HG03575 (cell line): ENCODE results near the gene TIMM44.
A peak's percentile ranks its signal among the peaks of the same experiment; 100 is the strongest.
"Not testable (repeated sequence)": the region's sequence is repeated elsewhere in the genome, so short reads cannot be mapped to it uniquely, and the experiment has no call there.

Experiments used
- ATAC-seq: cut with Tn5 transposase; IDR thresholded peaks from one replicate; pipeline ENCODE4 v1.9.1; 2021; ENCODE audit not compliant: unreplicated experiment, insufficient number of reproducible peaks, low FRiP score; ENCODE audit errors: extremely low read depth

The TIMM44 gene

GRCh38 chr19:7908078-7908699, 35.3 kb downstream of the TIMM44 start:
- ATAC-seq, result no peak

GRCh38 chr19:7907544-7907943, 35.9 kb downstream of the TIMM44 start:
- ATAC-seq, result no peak

GRCh38 chr19:7907122-7907521, 36.3 kb downstream of the TIMM44 start:
- ATAC-seq, result no peak

GRCh38 chr19:7905859-7906258, 37.6 kb downstream of the TIMM44 start:
- no peak for ATAC-seq

- no peak for ATAC-seq
Measured at GRCh38 chr19:7905268-7905667, 38.2 kb downstream of the TIMM44 start.

GRCh38 chr19:7904074-7905020, 39.1 kb downstream of the TIMM44 start:
- ATAC-seq, result no peak

GRCh38 chr19:7903244-7904073, 40.0 kb downstream of the TIMM44 start, which contains the start of gene MAP2K7:
TSS of gene MAP2K7 (plus strand) at chr19:7903877. CDS start at chr19:7903945, 68 bp downstream.
- peak; percentile 68 for ATAC-seq

- ATAC-seq, result no peak
Measured at GRCh38 chr19:7902796-7903243, 40.6 kb downstream of the TIMM44 start.

GRCh38 chr19:7901337-7901736, 42.1 kb downstream of the TIMM44 start:
- no peak for ATAC-seq

GRCh38 chr19:7900931-7901330, 42.5 kb downstream of the TIMM44 start:
- ATAC-seq, result no peak

GRCh38 chr19:7900401-7900870, 43.0 kb downstream of the TIMM44 start:
- no peak for ATAC-seq

DNA sequence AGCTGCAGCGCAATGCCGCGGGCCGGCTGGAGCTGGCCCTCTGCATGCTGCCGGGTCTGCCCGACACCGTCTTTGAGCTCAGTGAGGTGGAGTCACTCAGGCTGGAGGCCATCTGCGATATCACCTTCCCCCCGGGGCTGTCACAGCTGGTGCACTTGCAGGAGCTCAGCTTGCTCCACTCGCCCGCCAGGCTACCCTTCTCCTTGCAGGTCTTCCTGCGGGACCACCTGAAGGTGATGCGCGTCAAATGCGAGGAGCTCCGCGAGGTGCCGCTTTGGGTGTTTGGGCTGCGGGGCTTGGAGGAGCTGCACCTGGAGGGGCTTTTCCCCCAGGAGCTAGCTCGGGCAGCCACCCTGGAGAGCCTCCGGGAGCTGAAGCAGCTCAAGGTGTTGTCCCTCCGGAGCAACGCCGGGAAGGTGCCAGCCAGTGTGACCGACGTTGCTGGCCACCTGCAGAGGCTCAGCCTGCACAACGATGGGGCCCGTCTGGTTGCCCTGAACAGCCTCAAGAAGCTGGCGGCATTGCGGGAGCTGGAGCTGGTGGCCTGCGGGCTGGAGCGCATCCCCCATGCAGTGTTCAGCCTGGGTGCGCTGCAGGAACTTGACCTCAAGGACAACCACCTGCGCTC, 43.6 kb downstream of the TIMM44 start:
- ATAC-seq, result no peak

DNA sequence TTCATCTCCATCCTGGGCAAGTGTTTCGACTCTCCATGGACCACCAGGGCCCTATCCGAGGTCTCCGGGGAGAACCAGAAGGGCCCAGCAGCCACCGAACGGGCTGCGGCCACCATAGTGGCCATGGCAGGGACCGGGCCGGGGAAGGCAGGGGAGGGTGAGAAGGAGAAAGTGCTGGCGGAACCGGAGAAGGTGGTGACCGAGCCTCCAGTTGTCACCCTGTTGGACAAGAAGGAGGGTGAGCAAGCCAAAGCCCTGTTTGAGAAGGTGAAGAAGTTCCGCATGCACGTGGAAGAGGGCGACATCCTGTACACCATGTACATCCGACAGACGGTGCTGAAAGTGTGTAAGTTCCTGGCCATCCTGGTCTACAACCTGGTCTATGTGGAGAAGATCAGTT, 44.5 kb downstream of the TIMM44 start:
- no peak for ATAC-seq

DNA sequence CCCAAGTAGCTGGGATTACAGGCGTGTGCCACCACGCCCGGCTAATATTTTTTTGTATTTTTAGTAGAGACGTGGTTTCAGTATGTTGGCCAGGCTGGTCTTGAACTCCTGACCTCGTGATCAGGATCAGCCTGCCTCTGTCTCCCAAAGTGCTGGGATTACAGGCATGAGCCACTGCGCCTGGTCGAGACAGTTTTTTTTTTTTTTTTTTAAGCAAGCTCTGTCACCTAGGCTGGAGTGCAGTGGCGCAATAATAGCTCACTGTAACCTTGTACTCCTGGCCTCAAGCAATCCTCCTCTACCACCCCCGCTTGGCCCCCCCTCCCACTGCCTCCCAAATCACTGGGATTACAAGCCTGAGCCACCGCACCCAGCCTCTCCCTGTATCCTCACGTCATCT, 46.2 kb downstream of the TIMM44 start:
- no peak for ATAC-seq

GRCh38 chr19:7895565-7895964, 47.9 kb downstream of the TIMM44 start:
- no peak for ATAC-seq

DNA sequence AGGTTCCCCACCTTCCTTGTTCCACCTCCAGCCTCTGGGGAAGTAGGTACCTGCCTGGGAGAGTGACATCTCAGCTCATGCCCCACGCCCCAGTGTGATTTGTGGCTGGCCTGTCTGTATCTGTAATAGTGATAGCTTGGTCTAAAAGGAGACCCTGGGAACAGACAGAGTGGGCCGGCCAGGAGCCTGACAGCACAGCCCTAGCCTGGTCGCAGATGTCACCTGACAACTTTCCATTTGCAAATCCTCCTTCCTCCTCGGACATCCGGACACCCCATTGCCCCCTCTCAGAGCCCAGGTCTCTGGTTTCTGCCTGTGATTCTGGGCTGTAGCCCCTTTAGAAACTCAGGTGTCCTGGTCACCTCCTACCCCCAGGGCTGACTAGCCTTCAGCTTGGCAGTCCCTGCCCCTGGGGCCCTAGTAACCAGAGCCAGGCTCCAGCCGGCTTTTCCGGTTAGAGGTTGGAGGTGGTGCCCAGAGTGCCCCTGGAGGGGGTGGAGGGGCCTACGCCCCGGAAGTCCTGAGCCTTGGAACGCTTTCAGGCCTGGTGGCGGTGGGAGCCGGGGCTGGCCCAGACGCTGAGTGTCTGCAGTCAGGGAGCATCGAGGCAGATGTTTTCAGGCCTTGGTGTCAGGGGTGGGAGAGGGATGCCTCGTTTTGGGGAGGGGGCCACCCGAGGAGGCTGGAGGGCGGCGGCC, 48.7 kb downstream of the TIMM44 start:
- no peak for ATAC-seq

DNA sequence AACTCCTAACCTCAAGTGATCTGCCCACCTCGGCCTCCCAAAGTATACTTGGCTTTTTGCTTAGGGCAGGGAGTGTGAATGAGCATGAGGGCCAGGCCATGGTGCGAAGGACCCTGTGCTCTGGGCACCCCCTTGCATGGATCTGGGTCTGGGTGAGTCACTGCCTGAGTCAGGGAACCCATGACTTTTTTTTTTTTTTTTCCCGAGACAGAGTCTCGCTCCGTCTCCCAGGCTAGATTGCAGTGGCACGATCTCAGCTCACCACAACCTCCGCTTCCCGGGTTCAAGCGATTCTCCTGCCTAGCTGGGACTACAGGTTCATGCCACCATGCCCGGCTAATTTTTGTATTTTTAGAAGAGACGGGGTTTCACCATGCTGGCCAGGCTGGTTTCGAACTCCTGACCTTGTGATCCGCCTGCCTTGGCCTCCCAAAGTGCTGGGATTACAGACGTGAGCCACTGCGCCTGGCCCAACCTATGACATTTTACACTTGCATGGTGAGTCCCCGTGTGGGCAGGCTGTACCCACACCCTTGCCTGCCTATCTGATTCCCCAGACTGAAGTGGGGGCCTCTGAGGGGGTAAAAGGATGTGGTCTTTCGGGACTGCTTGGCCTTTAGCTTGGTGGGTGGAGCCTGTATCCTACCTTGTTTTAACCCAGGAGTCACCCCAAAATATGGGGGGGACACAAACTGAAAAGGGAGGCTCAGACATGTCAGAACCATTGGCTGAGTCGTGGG, 49.9 kb downstream of the TIMM44 start:
- ATAC-seq, result not testable (repeated sequence)

- no peak for ATAC-seq
Measured at GRCh38 chr19:7888826-7889217, 54.6 kb downstream of the TIMM44 start.
